ENCODE data around the gene MPHOSPH6.
"Not testable (repeated sequence)": the region's sequence is repeated elsewhere in the genome, so short reads cannot be mapped to it uniquely, and the experiment has no call there.

MPHOSPH6 gene, protein sequence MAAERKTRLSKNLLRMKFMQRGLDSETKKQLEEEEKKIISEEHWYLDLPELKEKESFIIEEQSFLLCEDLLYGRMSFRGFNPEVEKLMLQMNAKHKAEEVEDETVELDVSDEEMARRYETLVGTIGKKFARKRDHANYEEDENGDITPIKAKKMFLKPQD

GRCh38 chr16:82169861-82170845 lies at the start of gene MPHOSPH6:
MPHOSPH6 (minus strand) TSS chr16:82170224; CDS start chr16:82170175, 49 bp downstream.
- peak; percentile 78 for DNase-seq

DNA sequence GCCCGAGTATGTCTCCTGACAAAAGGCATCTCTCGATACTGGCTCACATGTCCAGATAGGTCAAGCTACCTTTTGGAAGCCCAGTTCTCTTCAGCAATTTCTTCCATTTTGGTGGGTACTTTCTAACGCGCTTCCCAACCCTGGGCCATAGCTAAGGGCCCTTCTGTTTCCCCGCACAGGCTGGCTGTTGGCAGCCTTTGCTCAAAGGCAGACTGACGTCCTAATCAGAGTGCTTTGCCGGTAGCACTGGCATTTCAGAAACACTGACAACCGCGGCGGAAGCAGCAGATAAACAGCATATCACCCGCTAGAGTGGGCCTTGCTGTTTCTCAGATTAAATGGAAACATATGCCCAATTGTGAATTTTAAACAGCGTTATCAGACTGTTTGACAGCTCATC lies 49.3 kb upstream of the MPHOSPH6 start:
- no peak for DNase-seq

- not testable (repeated sequence) for DNase-seq
Observed at GRCh38 chr16:82209314-82209713, 39.3 kb upstream of the MPHOSPH6 start.

DNA sequence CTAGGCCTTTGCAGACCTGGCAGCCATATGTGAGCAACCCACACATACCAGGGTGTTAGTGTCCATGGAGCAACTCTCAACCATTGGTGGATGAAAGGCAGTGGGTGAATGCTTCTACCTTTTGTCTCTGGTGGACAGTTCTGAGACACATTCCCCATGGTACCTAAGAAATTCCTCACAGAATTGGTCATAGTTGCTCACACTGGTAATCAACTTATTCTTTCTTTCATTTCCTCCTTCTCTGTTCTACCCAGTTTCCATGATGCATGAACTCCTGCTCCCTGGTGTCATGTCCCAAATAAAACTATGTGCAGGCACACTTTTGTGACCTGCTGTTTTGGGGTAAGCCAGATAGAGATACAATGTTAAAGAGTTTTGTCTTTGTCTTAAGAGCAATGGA lies 33.2 kb upstream of the MPHOSPH6 start:
- no peak for DNase-seq

DNA sequence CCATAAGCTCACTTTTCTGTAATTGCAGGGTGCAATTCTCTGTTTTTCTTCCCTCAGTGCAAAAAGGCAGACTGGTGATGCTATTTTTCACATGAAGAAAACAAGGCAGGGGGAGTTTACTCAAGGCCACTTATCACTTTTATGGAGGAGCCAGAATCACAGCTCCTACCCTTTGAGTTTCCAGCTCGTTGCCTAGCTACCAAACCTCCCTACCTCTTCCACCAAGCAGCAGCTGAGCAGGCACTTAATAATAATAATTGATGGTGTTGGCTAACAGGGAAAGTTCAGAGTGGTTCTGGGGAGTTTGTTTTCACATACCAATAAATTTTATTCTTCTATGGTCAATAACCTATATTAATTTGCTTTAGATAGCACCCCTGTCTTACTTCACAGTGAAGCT lies 31.9 kb upstream of the MPHOSPH6 start:
- no peak for DNase-seq

- DNase-seq = no peak
Observed at GRCh38 chr16:82201351-82201750, 31.3 kb upstream of the MPHOSPH6 start.

DNA sequence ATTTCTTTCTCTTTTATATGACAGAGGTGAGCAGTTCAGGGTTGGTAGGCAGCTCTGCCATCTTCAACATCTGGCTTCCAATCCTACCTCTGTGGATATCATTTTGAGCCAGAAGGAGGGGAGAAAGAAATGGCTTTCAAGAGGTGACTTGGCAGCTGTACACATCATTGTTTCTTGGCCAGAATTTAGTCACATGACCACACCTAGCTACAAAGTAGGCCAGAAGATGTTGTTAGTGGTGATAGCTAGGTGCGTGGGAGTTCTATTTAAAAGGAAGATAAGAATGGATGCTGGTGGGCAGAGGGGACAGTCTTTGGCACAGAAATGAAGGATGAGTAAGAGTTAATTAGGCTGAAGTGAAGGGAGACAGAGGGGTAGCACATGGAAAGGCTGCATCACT lies 29.2 kb upstream of the MPHOSPH6 start:
- no peak for DNase-seq

- no peak for DNase-seq
Observed at GRCh38 chr16:82197540-82198240, 27.7 kb upstream of the MPHOSPH6 start.

GRCh38 chr16:82195917-82196494 lies 26.0 kb upstream of the MPHOSPH6 start:
- no peak for DNase-seq

DNA sequence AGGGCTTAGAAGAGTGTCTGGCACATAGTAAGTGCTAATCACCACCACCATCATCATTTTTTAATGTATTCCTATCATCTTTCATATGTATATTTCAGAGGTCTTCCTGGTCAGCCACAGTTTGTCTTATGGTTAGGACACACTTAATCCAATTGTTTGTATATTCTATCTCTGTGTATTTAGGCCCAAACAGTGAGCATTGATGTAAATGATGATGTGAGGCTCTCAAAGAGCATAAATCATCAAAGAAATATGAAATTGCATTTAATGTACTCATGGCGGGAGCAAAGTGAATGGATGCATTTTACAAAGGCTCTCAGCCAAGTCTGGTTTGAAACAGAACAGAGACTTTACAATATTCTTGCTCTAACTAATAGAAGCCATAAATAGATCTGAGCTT lies 24.1 kb upstream of the MPHOSPH6 start:
- DNase-seq = no peak

GRCh38 chr16:82192665-82193064 lies 22.6 kb upstream of the MPHOSPH6 start:
- DNase-seq = no peak

GRCh38 chr16:82190386-82190785 lies 20.4 kb upstream of the MPHOSPH6 start:
- no peak for DNase-seq

GRCh38 chr16:82187829-82188228 lies 17.8 kb upstream of the MPHOSPH6 start:
- no peak for DNase-seq

DNA sequence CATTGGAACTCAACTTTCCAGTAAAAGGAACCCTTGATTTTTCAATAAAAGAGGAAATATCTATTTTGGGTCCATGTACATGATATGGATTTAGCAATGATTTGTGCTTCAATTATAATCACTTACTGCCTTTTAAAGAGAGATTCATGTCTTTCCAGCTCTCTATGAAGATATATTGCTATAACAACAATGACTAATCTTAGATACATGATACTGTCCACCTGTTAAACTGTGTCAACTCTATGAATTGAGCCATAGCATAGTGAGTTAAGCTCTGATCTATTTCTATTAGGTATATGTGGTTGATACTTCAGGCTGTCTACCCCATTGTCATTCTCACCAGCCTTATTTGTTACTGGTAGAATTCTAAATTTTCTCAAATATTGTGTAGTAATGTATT lies 15.0 kb upstream of the MPHOSPH6 start:
- DNase-seq = no peak

- no peak for DNase-seq
Observed at GRCh38 chr16:82184213-82184612, 14.2 kb upstream of the MPHOSPH6 start.

GRCh38 chr16:82183004-82183397 lies 13.0 kb upstream of the MPHOSPH6 start:
- no peak for DNase-seq

- no peak for DNase-seq
Observed at GRCh38 chr16:82182266-82183003, 12.4 kb upstream of the MPHOSPH6 start.

DNA sequence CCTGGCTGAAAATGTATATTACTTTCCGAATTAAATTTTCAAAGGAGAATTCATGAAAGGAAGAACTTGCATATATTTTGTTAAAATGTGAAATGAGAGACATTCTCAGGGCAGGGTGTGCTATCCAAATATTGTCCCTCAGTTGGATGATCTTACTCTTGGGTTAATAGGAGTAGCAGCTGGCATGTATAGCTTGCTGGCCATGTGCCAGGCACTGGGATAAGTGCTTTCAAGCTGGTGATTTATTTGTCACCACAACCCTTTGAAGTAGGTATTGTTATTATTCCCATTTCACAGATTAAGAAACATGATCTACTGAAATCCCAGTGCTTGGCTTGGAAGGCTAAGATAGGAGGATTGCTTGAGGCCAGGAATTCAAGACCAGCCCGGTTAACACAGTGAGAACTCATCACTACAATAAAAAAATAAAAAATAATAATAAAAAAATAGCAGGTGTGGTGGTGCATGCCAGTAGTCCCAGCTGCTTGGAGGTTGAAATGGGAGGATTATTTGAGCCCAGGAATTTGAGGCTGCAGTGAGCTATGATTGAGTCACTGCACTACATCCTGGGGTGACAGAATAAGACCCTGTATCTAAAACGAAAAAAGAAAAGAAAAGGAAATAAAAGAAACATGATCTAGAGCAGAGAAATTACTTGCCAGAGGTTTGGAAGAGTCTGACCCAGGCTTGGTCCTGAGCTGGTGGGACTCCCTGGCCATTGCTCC lies 11.6 kb upstream of the MPHOSPH6 start:
- DNase-seq = no peak

GRCh38 chr16:82178352-82178751 lies 8.3 kb upstream of the MPHOSPH6 start:
- no peak for DNase-seq

GRCh38 chr16:82177555-82177954 lies 7.5 kb upstream of the MPHOSPH6 start:
- no peak for DNase-seq

GRCh38 chr16:82176204-82176603 lies 6.2 kb upstream of the MPHOSPH6 start:
- DNase-seq = no peak

DNA sequence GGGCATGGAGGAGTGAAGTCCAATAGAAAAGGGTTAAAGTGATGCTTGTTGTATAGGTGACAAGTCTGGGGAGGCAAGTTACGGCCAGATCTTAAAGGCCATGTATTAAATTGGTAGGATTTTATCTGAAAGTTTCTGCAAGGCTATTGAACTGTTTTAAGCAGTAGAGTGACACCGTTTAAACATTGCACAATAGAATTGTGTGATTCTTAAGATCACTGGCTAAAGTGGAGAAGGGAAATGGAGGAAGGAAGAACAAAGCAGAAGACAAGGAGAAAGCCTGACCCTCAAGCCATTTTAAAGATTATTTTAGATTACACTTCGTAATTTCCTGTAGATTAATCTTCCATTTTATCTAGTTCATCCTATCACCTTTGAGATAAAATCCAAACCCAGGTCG lies 5.6 kb upstream of the MPHOSPH6 start:
- DNase-seq = no peak
